DOHH2 (cell line): Measurements from ENCODE around the gene MGAT4A.

Experiments
- EZH2phosphoT487 ChIP-seq: fragments of 200-600 bp; sonication (generic); IDR thresholded peaks from 2 replicates; pipeline ENCODE4 v1.6.1; 2017; ENCODE audit warnings: borderline replicate concordance, mild to moderate bottlenecking, antibody characterized with exemption, low read length, moderate library complexity, mixed read lengths
- TF ChIP-seq, protein P1 (sequence below): fragments of 200-600 bp; sonication (generic); IDR thresholded peaks from one replicate; pipeline ENCODE4 v1.5.1; 2014; ENCODE audit warnings: antibody characterized with exemption, mild to moderate bottlenecking, low read depth, low read length; ENCODE audit not compliant: poor library complexity, severe bottlenecking

DNA sequence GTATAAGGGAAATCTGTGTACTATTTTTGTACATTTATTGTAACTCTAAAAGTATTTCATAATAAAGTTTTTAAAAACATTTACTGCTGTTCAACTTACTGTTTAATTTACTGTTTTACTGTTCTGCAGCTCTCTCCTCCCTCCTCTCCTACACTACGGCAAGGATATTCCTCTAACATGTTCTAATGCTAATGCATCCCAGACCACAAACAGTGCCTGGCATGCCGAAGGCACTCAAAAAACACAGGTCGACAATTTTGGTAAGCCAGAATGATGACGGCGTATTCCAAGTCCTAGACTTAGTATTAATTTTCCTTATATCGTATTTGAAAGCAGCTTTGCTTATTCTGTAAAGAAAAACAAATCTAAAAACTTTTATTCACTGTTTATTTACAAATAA is 13.3 kb downstream of the MGAT4A start:
- TF ChIP-seq, protein P1, sequence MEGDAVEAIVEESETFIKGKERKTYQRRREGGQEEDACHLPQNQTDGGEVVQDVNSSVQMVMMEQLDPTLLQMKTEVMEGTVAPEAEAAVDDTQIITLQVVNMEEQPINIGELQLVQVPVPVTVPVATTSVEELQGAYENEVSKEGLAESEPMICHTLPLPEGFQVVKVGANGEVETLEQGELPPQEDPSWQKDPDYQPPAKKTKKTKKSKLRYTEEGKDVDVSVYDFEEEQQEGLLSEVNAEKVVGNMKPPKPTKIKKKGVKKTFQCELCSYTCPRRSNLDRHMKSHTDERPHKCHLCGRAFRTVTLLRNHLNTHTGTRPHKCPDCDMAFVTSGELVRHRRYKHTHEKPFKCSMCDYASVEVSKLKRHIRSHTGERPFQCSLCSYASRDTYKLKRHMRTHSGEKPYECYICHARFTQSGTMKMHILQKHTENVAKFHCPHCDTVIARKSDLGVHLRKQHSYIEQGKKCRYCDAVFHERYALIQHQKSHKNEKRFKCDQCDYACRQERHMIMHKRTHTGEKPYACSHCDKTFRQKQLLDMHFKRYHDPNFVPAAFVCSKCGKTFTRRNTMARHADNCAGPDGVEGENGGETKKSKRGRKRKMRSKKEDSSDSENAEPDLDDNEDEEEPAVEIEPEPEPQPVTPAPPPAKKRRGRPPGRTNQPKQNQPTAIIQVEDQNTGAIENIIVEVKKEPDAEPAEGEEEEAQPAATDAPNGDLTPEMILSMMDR, result no peak
- TF ChIP-seq EZH2phosphoT487, result no peak
